ENCODE results near the gene PGK1. TPM values are rescaled to one million over a fixed set of nuclear protein-coding genes. Genes with fewer than 3 reads are reported as not detected.

PGK1 gene
- total RNA-seq, 1 experiment from 2014 or later, result 607 TPM

DNA sequence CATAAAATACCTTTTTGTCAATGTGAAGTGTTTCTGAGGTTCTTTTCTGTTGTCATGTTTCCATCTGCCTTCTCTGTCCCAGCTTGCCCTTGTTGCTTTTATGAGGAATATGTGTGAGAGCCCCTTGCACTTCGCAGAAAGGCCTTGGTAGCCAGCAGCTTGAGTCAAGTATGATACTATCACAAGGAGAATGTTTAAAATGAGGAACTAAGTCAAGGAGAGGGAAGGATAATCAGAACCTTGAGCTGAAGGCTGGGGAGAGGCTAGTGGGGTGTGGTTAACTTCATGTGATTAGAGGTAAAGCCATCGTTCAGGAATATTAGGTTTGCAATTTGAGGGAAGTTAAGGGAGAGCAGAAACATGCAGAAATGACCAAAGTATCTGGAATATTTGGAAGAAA, 12.7 kb downstream of the PGK1 start (continued):
- TF ChIP-seq, protein P1, sequence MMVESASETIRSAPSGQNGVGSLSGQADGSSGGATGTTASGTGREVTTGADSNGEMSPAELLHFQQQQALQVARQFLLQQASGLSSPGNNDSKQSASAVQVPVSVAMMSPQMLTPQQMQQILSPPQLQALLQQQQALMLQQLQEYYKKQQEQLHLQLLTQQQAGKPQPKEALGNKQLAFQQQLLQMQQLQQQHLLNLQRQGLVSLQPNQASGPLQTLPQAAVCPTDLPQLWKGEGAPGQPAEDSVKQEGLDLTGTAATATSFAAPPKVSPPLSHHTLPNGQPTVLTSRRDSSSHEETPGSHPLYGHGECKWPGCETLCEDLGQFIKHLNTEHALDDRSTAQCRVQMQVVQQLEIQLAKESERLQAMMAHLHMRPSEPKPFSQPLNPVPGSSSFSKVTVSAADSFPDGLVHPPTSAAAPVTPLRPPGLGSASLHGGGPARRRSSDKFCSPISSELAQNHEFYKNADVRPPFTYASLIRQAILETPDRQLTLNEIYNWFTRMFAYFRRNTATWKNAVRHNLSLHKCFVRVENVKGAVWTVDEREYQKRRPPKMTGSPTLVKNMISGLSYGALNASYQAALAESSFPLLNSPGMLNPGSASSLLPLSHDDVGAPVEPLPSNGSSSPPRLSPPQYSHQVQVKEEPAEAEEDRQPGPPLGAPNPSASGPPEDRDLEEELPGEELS (CRISPR knock-in tag; IDR thresholded peaks at IDR 0.05), result no peak
- TF ChIP-seq, protein P2, sequence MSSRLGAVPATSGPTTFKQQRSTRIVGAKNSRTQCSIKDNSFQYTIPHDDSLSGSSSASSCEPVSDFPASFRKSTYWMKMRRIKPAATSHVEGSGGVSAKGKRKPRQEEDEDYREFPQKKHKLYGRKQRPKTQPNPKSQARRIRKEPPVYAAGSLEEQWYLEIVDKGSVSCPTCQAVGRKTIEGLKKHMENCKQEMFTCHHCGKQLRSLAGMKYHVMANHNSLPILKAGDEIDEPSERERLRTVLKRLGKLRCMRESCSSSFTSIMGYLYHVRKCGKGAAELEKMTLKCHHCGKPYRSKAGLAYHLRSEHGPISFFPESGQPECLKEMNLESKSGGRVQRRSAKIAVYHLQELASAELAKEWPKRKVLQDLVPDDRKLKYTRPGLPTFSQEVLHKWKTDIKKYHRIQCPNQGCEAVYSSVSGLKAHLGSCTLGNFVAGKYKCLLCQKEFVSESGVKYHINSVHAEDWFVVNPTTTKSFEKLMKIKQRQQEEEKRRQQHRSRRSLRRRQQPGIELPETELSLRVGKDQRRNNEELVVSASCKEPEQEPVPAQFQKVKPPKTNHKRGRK (CRISPR knock-in tag; IDR thresholded peaks at IDR 0.05; ENCODE audit: borderline replicate concordance), result no peak

DNA sequence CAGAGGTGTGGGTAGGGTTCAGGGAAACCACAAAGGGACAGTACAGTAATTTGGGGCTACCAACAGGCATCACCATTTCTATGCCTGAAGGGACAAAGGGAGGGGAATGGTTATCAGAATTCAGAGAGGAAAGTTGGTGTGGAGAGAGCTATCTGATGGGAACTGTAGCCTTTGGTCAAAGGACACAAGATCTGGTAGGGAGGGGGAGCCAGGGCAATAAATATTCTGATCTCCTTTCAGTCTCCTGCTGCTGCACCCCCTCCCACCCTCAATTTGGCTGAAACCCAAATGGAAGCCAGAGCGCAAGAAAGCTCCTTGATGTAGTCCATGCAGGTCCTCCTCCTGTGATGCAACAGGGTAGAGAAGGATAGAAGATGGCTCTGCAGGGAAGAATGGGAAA, 14.6 kb downstream of the PGK1 start:
- POLR2A ChIA-PET, result no interaction called here
- peaks cover 20% of the 10 kb centered on the region for H3K4me1 Mint-ChIP-seq
- H3K36me3 Mint-ChIP-seq, result peaks cover 90% of the 10 kb centered on the region
- H3K4me3 Mint-ChIP-seq, result no peak overlapping the region
- ATAC-seq (no peak), DNase-seq (ENCODE audit: low spot score) (no peak)
- CTCF ChIA-PET, result no interaction called here
- H3K27me3 Mint-ChIP-seq (ENCODE audit: low read depth), result no peaks in the 10 kb centered on the region
- peak overlapping the region; percentile 68; the same call in 1 of the 2 replicates for H3K27ac Mint-ChIP-seq
- TF ChIP-seq, protein P3, sequence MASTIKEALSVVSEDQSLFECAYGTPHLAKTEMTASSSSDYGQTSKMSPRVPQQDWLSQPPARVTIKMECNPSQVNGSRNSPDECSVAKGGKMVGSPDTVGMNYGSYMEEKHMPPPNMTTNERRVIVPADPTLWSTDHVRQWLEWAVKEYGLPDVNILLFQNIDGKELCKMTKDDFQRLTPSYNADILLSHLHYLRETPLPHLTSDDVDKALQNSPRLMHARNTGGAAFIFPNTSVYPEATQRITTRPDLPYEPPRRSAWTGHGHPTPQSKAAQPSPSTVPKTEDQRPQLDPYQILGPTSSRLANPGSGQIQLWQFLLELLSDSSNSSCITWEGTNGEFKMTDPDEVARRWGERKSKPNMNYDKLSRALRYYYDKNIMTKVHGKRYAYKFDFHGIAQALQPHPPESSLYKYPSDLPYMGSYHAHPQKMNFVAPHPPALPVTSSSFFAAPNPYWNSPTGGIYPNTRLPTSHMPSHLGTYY (CRISPR knock-in tag; IDR thresholded peaks at IDR 0.05), result no peak
- TF ChIP-seq, protein P4, sequence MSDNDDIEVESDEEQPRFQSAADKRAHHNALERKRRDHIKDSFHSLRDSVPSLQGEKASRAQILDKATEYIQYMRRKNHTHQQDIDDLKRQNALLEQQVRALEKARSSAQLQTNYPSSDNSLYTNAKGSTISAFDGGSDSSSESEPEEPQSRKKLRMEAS (CRISPR knock-in tag; IDR thresholded peaks at IDR 0.05), result no peak
- TF ChIP-seq ESRRA (CRISPR knock-in tag; IDR thresholded peaks at IDR 0.05; ENCODE audit: borderline replicate concordance), result no peak
- TF ChIP-seq, protein P5, sequence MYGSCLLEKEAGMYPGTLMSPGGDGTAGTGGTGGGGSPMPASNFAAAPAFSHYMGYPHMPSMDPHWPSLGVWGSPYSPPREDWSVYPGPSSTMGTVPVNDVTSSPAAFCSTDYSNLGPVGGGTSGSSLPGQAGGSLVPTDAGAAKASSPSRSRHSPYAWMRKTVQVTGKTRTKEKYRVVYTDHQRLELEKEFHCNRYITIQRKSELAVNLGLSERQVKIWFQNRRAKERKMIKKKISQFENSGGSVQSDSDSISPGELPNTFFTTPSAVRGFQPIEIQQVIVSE (CRISPR knock-in tag; IDR thresholded peaks at IDR 0.05; ENCODE audit: borderline replicate concordance), result no peak
- TF ChIP-seq, protein P6, sequence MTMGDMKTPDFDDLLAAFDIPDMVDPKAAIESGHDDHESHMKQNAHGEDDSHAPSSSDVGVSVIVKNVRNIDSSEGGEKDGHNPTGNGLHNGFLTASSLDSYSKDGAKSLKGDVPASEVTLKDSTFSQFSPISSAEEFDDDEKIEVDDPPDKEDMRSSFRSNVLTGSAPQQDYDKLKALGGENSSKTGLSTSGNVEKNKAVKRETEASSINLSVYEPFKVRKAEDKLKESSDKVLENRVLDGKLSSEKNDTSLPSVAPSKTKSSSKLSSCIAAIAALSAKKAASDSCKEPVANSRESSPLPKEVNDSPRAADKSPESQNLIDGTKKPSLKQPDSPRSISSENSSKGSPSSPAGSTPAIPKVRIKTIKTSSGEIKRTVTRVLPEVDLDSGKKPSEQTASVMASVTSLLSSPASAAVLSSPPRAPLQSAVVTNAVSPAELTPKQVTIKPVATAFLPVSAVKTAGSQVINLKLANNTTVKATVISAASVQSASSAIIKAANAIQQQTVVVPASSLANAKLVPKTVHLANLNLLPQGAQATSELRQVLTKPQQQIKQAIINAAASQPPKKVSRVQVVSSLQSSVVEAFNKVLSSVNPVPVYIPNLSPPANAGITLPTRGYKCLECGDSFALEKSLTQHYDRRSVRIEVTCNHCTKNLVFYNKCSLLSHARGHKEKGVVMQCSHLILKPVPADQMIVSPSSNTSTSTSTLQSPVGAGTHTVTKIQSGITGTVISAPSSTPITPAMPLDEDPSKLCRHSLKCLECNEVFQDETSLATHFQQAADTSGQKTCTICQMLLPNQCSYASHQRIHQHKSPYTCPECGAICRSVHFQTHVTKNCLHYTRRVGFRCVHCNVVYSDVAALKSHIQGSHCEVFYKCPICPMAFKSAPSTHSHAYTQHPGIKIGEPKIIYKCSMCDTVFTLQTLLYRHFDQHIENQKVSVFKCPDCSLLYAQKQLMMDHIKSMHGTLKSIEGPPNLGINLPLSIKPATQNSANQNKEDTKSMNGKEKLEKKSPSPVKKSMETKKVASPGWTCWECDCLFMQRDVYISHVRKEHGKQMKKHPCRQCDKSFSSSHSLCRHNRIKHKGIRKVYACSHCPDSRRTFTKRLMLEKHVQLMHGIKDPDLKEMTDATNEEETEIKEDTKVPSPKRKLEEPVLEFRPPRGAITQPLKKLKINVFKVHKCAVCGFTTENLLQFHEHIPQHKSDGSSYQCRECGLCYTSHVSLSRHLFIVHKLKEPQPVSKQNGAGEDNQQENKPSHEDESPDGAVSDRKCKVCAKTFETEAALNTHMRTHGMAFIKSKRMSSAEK (CRISPR knock-in tag; IDR thresholded peaks at IDR 0.05; ENCODE audit: borderline replicate concordance), result no peak
- no peak for TF ChIP-seq ZNF317 (CRISPR knock-in tag; IDR thresholded peaks at IDR 0.05; ENCODE audit: borderline replicate concordance, low read depth)
- TF ChIP-seq ZNF121 (CRISPR knock-in tag; IDR thresholded peaks at IDR 0.05), result no peak
- TF ChIP-seq, protein P7, sequence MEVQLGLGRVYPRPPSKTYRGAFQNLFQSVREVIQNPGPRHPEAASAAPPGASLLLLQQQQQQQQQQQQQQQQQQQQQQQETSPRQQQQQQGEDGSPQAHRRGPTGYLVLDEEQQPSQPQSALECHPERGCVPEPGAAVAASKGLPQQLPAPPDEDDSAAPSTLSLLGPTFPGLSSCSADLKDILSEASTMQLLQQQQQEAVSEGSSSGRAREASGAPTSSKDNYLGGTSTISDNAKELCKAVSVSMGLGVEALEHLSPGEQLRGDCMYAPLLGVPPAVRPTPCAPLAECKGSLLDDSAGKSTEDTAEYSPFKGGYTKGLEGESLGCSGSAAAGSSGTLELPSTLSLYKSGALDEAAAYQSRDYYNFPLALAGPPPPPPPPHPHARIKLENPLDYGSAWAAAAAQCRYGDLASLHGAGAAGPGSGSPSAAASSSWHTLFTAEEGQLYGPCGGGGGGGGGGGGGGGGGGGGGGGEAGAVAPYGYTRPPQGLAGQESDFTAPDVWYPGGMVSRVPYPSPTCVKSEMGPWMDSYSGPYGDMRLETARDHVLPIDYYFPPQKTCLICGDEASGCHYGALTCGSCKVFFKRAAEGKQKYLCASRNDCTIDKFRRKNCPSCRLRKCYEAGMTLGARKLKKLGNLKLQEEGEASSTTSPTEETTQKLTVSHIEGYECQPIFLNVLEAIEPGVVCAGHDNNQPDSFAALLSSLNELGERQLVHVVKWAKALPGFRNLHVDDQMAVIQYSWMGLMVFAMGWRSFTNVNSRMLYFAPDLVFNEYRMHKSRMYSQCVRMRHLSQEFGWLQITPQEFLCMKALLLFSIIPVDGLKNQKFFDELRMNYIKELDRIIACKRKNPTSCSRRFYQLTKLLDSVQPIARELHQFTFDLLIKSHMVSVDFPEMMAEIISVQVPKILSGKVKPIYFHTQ (CRISPR knock-in tag; IDR thresholded peaks at IDR 0.05), result no peak
- TF ChIP-seq, protein P8, sequence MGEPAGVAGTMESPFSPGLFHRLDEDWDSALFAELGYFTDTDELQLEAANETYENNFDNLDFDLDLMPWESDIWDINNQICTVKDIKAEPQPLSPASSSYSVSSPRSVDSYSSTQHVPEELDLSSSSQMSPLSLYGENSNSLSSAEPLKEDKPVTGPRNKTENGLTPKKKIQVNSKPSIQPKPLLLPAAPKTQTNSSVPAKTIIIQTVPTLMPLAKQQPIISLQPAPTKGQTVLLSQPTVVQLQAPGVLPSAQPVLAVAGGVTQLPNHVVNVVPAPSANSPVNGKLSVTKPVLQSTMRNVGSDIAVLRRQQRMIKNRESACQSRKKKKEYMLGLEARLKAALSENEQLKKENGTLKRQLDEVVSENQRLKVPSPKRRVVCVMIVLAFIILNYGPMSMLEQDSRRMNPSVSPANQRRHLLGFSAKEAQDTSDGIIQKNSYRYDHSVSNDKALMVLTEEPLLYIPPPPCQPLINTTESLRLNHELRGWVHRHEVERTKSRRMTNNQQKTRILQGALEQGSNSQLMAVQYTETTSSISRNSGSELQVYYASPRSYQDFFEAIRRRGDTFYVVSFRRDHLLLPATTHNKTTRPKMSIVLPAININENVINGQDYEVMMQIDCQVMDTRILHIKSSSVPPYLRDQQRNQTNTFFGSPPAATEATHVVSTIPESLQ (CRISPR knock-in tag; IDR thresholded peaks at IDR 0.05), result no peak
- TF ChIP-seq NFE2L1 (CRISPR knock-in tag; IDR thresholded peaks at IDR 0.05), result no peak
- TF ChIP-seq ZNF263 (CRISPR knock-in tag; IDR thresholded peaks at IDR 0.05; ENCODE audit: low read depth), result no peak
- H3K9me3 Mint-ChIP-seq, result no peaks in the 10 kb centered on the region

All from WTC11 (cell line).